Nephron progenitor cell (in vitro differentiated cells): ENCODE measurements around the gene PAPOLA.
"Not testable (repeated sequence)": the region's sequence is repeated elsewhere in the genome, so short reads cannot be mapped to it uniquely, and the experiment has no call there.

Source experiments
- DNase-seq: peaks from one replicate; pipeline ENCODE4 v3.0.0; 2021
- H3K27ac Mint-ChIP-seq: 2 replicates; pipeline ENCODE4 v1.8.0; 2021; ENCODE audit warnings: mild to moderate bottlenecking, moderate library complexity, mixed read lengths
- H3K27me3 Mint-ChIP-seq: 2 replicates; pipeline ENCODE4 v1.8.0; 2021; ENCODE audit warnings: mild to moderate bottlenecking, low read depth, mixed read lengths; ENCODE audit not compliant: poor library complexity
- H3K36me3 Mint-ChIP-seq: 2 replicates; pipeline ENCODE4 v1.8.0; 2021; ENCODE audit warnings: low read depth, mixed read lengths
- H3K4me1 Mint-ChIP-seq: 2 replicates; pipeline ENCODE4 v1.8.0; 2021; ENCODE audit warnings: mixed read lengths
- H3K4me3 Mint-ChIP-seq: 2 replicates; pipeline ENCODE4 v1.8.0; 2021; ENCODE audit warnings: mild to moderate bottlenecking, moderate library complexity, mixed read lengths
- H3K9me3 Mint-ChIP-seq: 2 replicates; pipeline ENCODE4 v1.8.0; 2021; ENCODE audit warnings: mild to moderate bottlenecking, moderate library complexity, mixed read lengths
- CTCF ChIP-seq: fragments of 200-600 bp; sonication (generic); IDR thresholded peaks from 2 replicates; pipeline ENCODE4 v1.5.0; 2021; ENCODE audit warnings: antibody characterized with exemption

PAPOLA gene

GRCh38 chr14:96464136-96464535 lies 38.0 kb upstream of the PAPOLA start:
- Mint-ChIP-seq H3K27ac (no peak overlapping the region), H3K4me1 (peaks cover 18% of the 10 kb centered on the region), H3K27me3 (no peaks in the 10 kb centered on the region), H3K4me3 (no peak overlapping the region), H3K36me3 (no peaks in the 10 kb centered on the region), H3K9me3 (no peaks in the 10 kb centered on the region)
- no peak for DNase-seq
- TF ChIP-seq CTCF, result no peak

- H3K27me3 Mint-ChIP-seq, result peaks cover 12% of the 10 kb centered on the region
- no peak overlapping the region for H3K27ac Mint-ChIP-seq
- no peaks in the 10 kb centered on the region for H3K36me3 Mint-ChIP-seq
- DNase-seq, result no peak
- H3K9me3 Mint-ChIP-seq, result no peaks in the 10 kb centered on the region
- H3K4me1 Mint-ChIP-seq, result peaks cover 15% of the 10 kb centered on the region
- no peak overlapping the region for H3K4me3 Mint-ChIP-seq
- TF ChIP-seq CTCF, result no peak
These were observed 35.3 kb upstream of the PAPOLA start for GRCh38 chr14:96466918-96467317.

- DNase-seq, result no peak
- Mint-ChIP-seq H3K27ac (no peak overlapping the region), H3K36me3 (no peaks in the 10 kb centered on the region), H3K9me3 (no peaks in the 10 kb centered on the region), H3K4me3 (no peak overlapping the region), H3K27me3 (peaks cover 12% of the 10 kb centered on the region), H3K4me1 (peaks cover 16% of the 10 kb centered on the region)
- TF ChIP-seq CTCF, result no peak
These were observed 31.9 kb upstream of the PAPOLA start for GRCh38 chr14:96470331-96470730.

GRCh38 chr14:96470967-96471366 lies 31.2 kb upstream of the PAPOLA start:
- not testable (repeated sequence) for H3K27ac Mint-ChIP-seq, H3K4me3 Mint-ChIP-seq
- H3K27me3 Mint-ChIP-seq, result peaks cover 12% of the 10 kb centered on the region

GRCh38 chr14:96478119-96478518 lies 24.1 kb upstream of the PAPOLA start:
- H3K4me1 Mint-ChIP-seq, result peaks cover 10% of the 10 kb centered on the region
- no peaks in the 10 kb centered on the region for H3K9me3 Mint-ChIP-seq
- H3K27me3 Mint-ChIP-seq, result peaks cover 8% of the 10 kb centered on the region
- H3K27ac Mint-ChIP-seq, result no peak overlapping the region
- TF ChIP-seq CTCF, result no peak
- DNase-seq, result no peak
- H3K4me3 Mint-ChIP-seq, result no peak overlapping the region
- no peaks in the 10 kb centered on the region for H3K36me3 Mint-ChIP-seq

More at GRCh38 chr14:96470967-96471366, 31.2 kb upstream of the PAPOLA start:
- not testable (repeated sequence) for DNase-seq, H3K9me3 Mint-ChIP-seq, H3K36me3 Mint-ChIP-seq
- H3K4me1 Mint-ChIP-seq, result peaks cover 18% of the 10 kb centered on the region

GRCh38 chr14:96479435-96480146 lies 22.6 kb upstream of the PAPOLA start:
- peaks cover 13% of the 10 kb centered on the region for H3K27me3 Mint-ChIP-seq
- no peak for TF ChIP-seq CTCF
- H3K27ac Mint-ChIP-seq, result peak overlapping the region; percentile 59
- no peaks in the 10 kb centered on the region for H3K9me3 Mint-ChIP-seq
- H3K4me1 Mint-ChIP-seq, result peaks cover 9% of the 10 kb centered on the region
- no peak overlapping the region for H3K4me3 Mint-ChIP-seq
- DNase-seq, result no peak
- no peaks in the 10 kb centered on the region for H3K36me3 Mint-ChIP-seq
